H9 (cell line): ENCODE data around the gene HSD11B1. TPM values are rescaled to one million over a fixed set of nuclear protein-coding genes. Genes with fewer than 3 reads are reported as not detected.

Experiments used
- DNase-seq: peaks from one replicate; pipeline ENCODE4 v3.0.0-alpha.2; 2017
- H2AFZ ChIP-seq: one replicate; pipeline ENCODE4 v1.6.1; 2013; ENCODE audit warnings: mild to moderate bottlenecking, low read length, control low read depth, moderate library complexity
- H2AK5ac ChIP-seq: 2 replicates; pipeline ENCODE4 v1.6.1; 2013; ENCODE audit warnings: low read length, control low read depth, mixed read lengths; ENCODE audit not compliant: insufficient read length
- H2BK120ac ChIP-seq: one replicate; pipeline ENCODE4 v1.6.1; 2013; ENCODE audit warnings: low read depth, mild to moderate bottlenecking, low read length, control low read depth, inconsistent platforms; ENCODE audit not compliant: poor library complexity, severe bottlenecking
- H2BK12ac ChIP-seq: 2 replicates; pipeline ENCODE4 v1.6.1; 2013; ENCODE audit warnings: low read length, control low read depth, mixed read lengths, low read depth; ENCODE audit not compliant: insufficient read length
- H2BK15ac ChIP-seq: 2 replicates; pipeline ENCODE4 v1.6.1; 2013; ENCODE audit warnings: low read depth, low read length, control low read depth
- H2BK20ac ChIP-seq: one replicate; pipeline ENCODE4 v1.6.1; 2013; ENCODE audit warnings: low read depth, mild to moderate bottlenecking, low read length, control low read depth, inconsistent platforms; ENCODE audit not compliant: poor library complexity, severe bottlenecking
- H2BK5ac ChIP-seq: 2 replicates; pipeline ENCODE4 v1.6.1; 2013; ENCODE audit warnings: low read length, control low read depth, mixed read lengths; ENCODE audit not compliant: insufficient read length
- H3K14ac ChIP-seq: 2 replicates; pipeline ENCODE4 v1.6.1; 2013; ENCODE audit warnings: low read length, control low read depth; ENCODE audit not compliant: insufficient read depth
- H3K18ac ChIP-seq: 2 replicates; pipeline ENCODE4 v1.6.1; 2013; ENCODE audit warnings: low read depth, mild to moderate bottlenecking, mixed read lengths, low read length, control low read depth; ENCODE audit not compliant: insufficient read length
- H3K23ac ChIP-seq: 2 replicates; pipeline ENCODE4 v1.6.1; 2013; ENCODE audit warnings: low read length, control low read depth, mixed read lengths, low read depth; ENCODE audit not compliant: insufficient read length
- H3K23me2 ChIP-seq: 2 replicates; pipeline ENCODE4 v1.6.1; 2013; ENCODE audit warnings: low read depth, mild to moderate bottlenecking, mixed read lengths, low read length, control low read depth; ENCODE audit not compliant: insufficient read length, poor library complexity, severe bottlenecking
- H3K27ac ChIP-seq: 2 replicates; pipeline ENCODE4 v1.5.1; 2013; ENCODE audit warnings: low read length, control low read depth, mixed read lengths, low read depth; ENCODE audit not compliant: insufficient read length
- H3K27me3 ChIP-seq: 2 replicates; pipeline ENCODE4 v1.6.1; 2013; ENCODE audit warnings: low read length, control low read depth, inconsistent platforms; ENCODE audit not compliant: insufficient read depth
- H3K4ac ChIP-seq: 2 replicates; pipeline ENCODE4 v1.6.1; 2013; ENCODE audit warnings: low read depth, mild to moderate bottlenecking, control low read depth, inconsistent platforms, low read length, moderate library complexity
- H3K4me1 ChIP-seq: 2 replicates; pipeline ENCODE4 v1.6.1; 2013; ENCODE audit warnings: low read length, control low read depth, inconsistent platforms; ENCODE audit not compliant: insufficient read depth
- H3K4me2 ChIP-seq: 2 replicates; pipeline ENCODE4 v1.6.1; 2013; ENCODE audit warnings: low read length, control low read depth, mixed read lengths; ENCODE audit not compliant: insufficient read length, insufficient read depth
- H3K56ac ChIP-seq: 2 replicates; pipeline ENCODE4 v1.6.1; 2013; ENCODE audit warnings: low read depth, mild to moderate bottlenecking, mixed read lengths, low read length, control low read depth; ENCODE audit not compliant: insufficient read length
- H3K79me1 ChIP-seq: 2 replicates; pipeline ENCODE4 v1.6.1; 2013; ENCODE audit warnings: low read depth, mild to moderate bottlenecking, moderate library complexity, low read length, control low read depth, inconsistent platforms; ENCODE audit not compliant: insufficient read depth, poor library complexity, severe bottlenecking
- H3K79me2 ChIP-seq: 2 replicates; pipeline ENCODE4 v1.6.1; 2013; ENCODE audit warnings: low read length, control low read depth, inconsistent platforms; ENCODE audit not compliant: insufficient read depth
- H3K9ac ChIP-seq: 2 replicates; pipeline ENCODE4 v1.6.1; 2013; ENCODE audit warnings: low read length, control low read depth, mixed read lengths; ENCODE audit not compliant: insufficient read length; ENCODE audit errors: extremely low read depth
- H3K9me3 ChIP-seq: one replicate; pipeline ENCODE4 v1.6.1; 2013; ENCODE audit warnings: low read depth, low read length, inconsistent platforms; ENCODE audit not compliant: control insufficient read depth
- H3T11ph ChIP-seq: one replicate; pipeline ENCODE4 v1.6.1; 2013; ENCODE audit warnings: mild to moderate bottlenecking, low read length, control low read depth, inconsistent platforms
- H4K20me1 ChIP-seq: one replicate; pipeline ENCODE4 v1.6.1; 2013; ENCODE audit not compliant: control insufficient read depth, insufficient read length, insufficient read depth
- H4K5ac ChIP-seq: 2 replicates; pipeline ENCODE4 v1.6.1; 2013; ENCODE audit warnings: low read depth, mild to moderate bottlenecking, mixed read lengths, low read length, control low read depth; ENCODE audit not compliant: insufficient read length
- H4K8ac ChIP-seq: replicated peaks from 2 replicates; pipeline ENCODE4 v1.6.1; 2013; ENCODE audit warnings: low read length, control low read depth, mixed read lengths, low read depth; ENCODE audit not compliant: insufficient read length
- H4K91ac ChIP-seq: 2 replicates; pipeline ENCODE4 v1.6.1; 2013; ENCODE audit warnings: low read depth, mild to moderate bottlenecking, moderate library complexity, mixed read lengths, low read length, control low read depth; ENCODE audit not compliant: insufficient read length
- H3K27ac Mint-ChIP-seq, 3 experiments: 2 replicates in 2 of 3; 3 replicates in 1 of 3; pipeline ENCODE4 v1.8.0; 2020 to 2021; ENCODE audit warnings: mixed read lengths in 3 of 3, mild to moderate bottlenecking in 1 of 3, moderate library complexity in 1 of 3
- H3K27me3 Mint-ChIP-seq: 2 replicates; pipeline ENCODE4 v1.8.0; 2021; ENCODE audit warnings: low read depth, mild to moderate bottlenecking, moderate library complexity, mixed read lengths
- H3K36me3 Mint-ChIP-seq, 3 experiments: 2 replicates in 2 of 3; 3 replicates in 1 of 3; pipeline ENCODE4 v1.8.0; 2020 to 2021; ENCODE audit warnings: low read depth in 3 of 3, mixed read lengths in 3 of 3; ENCODE audit not compliant: insufficient read depth in 1 of 3
- H3K4me1 Mint-ChIP-seq, 2 experiments: 2 replicates each; pipeline ENCODE4 v1.8.0; 2020; ENCODE audit warnings: mixed read lengths in 2 of 2
- H3K4me3 Mint-ChIP-seq, 2 experiments: 2 replicates in 1 of 2; 3 replicates in 1 of 2; pipeline ENCODE4 v1.8.0; 2020 to 2021; ENCODE audit warnings: mild to moderate bottlenecking in 2 of 2, mixed read lengths in 2 of 2, moderate library complexity in 1 of 2
- H3K9me3 Mint-ChIP-seq, 2 experiments: 2 replicates in 1 of 2; 3 replicates in 1 of 2; pipeline ENCODE4 v1.8.0; 2020; ENCODE audit warnings: mild to moderate bottlenecking in 2 of 2, mixed read lengths in 2 of 2, moderate library complexity in 1 of 2
- WGBS: extraction: QIAGEN DNeasy Blood & Tissue Kit; methylation state at CpG from one replicate; pipeline ENCODE4 v1.1.7; 2013; ENCODE audit warnings: missing lambda C conversion rate, low lambda C conversion rate, mixed read lengths; ENCODE audit not compliant: insufficient read length; ENCODE audit errors: extremely low coverage; 5-methylcytosine and 5-hydroxymethylcytosine counted together
- total RNA-seq: library from RNA; stranded (reverse); gene quantifications from 2 replicates; pipeline ENCODE4 v1.2.1, GENCODE V29; 2021
- TF ChIP-seq, protein P1 (sequence below): fragments of 200-600 bp; sonication (generic); conservative IDR thresholded peaks from 3 replicates; pipeline ENCODE4 v1.8.0; 2021; ENCODE audit warnings: antibody characterized with exemption, mild to moderate bottlenecking

HSD11B1 gene
- total RNA-seq, 1 experiment from 2014 or later: not detected

DNA sequence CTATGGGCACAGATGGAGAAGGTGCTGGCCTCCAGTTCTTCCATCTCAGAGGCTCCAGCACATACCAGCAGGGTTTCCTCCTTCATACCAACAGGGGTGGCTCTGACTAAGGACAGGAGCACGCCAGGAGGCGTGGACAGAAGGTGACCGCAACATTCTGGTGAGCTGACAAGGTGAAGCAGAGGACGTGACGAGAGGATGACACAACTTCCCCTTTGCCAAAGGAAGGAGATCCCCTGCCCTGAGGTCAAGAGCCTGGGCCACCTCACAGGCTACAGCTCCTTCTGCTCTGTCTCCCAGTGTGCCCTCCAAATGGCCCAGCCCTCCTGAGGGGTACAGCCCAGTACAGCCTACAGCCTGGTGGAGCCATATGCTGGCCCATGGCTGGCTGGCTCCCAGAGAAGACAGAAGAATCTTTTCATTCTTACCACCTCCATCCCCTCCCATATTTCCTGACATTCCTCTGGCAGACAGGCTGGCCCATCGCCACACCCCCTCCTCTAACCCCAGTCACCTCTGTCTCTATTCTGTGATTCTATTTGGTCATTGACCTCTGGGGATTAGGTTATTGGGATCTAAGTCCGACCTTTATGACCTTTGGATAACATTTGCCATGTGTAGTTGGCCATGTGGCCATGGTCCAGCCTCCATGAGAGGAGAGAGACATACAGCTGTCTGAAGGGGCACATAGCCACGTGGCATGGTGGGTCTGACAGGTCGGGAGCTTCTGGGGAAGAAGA lies 47.3 kb upstream of the HSD11B1 start:
- peaks cover 5% of the 10 kb centered on the region for H3K27me3 Mint-ChIP-seq
- Histone ChIP-seq H2BK20ac (no peak overlapping the region), H3K27me3 (no peaks in the 10 kb centered on the region), H3K9me3 (no peaks in the 10 kb centered on the region), H3K23me2 (no peaks in the 10 kb centered on the region), H3K4ac (no peak overlapping the region), H4K91ac (no peak overlapping the region), H3K14ac (no peak overlapping the region; the same call in 1 of the 2 replicates), H3K56ac (no peak overlapping the region), H3K18ac (no peak overlapping the region), H3K27ac (no peak overlapping the region), H3K79me2 (no peaks in the 10 kb centered on the region), H2BK120ac (no peak overlapping the region), H4K5ac (no peak overlapping the region), H2AK5ac (no peak overlapping the region), H2BK5ac (no peak overlapping the region), H3K23ac (no peak overlapping the region), H2BK12ac (no peak overlapping the region), H3K9ac (no peak overlapping the region), H4K8ac (no peak overlapping the region), H2BK15ac (no peak overlapping the region), H3K79me1 (no peaks in the 10 kb centered on the region), H3K4me1 (no peaks in the 10 kb centered on the region), H3T11ph (no peak overlapping the region), H2AFZ (no peak overlapping the region), H3K4me2 (no peak overlapping the region), H4K20me1 (no peaks in the 10 kb centered on the region)
- no peaks in the 10 kb centered on the region for H3K9me3 Mint-ChIP-seq
- no peak overlapping the region for H3K4me3 Mint-ChIP-seq
- H3K36me3 Mint-ChIP-seq: no peaks in the 10 kb centered on the region
- H3K4me1 Mint-ChIP-seq: peaks cover 21 to 35% of the 10 kb centered on the region in 2 experiments
- no peak overlapping the region; a peak in 1 of 7 replicates for H3K27ac Mint-ChIP-seq
- no peak for DNase-seq
- TF ChIP-seq, protein P1, sequence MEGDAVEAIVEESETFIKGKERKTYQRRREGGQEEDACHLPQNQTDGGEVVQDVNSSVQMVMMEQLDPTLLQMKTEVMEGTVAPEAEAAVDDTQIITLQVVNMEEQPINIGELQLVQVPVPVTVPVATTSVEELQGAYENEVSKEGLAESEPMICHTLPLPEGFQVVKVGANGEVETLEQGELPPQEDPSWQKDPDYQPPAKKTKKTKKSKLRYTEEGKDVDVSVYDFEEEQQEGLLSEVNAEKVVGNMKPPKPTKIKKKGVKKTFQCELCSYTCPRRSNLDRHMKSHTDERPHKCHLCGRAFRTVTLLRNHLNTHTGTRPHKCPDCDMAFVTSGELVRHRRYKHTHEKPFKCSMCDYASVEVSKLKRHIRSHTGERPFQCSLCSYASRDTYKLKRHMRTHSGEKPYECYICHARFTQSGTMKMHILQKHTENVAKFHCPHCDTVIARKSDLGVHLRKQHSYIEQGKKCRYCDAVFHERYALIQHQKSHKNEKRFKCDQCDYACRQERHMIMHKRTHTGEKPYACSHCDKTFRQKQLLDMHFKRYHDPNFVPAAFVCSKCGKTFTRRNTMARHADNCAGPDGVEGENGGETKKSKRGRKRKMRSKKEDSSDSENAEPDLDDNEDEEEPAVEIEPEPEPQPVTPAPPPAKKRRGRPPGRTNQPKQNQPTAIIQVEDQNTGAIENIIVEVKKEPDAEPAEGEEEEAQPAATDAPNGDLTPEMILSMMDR: no peak
- no CpG with 5 or more reads among the region's 9 CpGs for WGBS
